ENCODE measurements around the gene GLP2R.

DNA sequence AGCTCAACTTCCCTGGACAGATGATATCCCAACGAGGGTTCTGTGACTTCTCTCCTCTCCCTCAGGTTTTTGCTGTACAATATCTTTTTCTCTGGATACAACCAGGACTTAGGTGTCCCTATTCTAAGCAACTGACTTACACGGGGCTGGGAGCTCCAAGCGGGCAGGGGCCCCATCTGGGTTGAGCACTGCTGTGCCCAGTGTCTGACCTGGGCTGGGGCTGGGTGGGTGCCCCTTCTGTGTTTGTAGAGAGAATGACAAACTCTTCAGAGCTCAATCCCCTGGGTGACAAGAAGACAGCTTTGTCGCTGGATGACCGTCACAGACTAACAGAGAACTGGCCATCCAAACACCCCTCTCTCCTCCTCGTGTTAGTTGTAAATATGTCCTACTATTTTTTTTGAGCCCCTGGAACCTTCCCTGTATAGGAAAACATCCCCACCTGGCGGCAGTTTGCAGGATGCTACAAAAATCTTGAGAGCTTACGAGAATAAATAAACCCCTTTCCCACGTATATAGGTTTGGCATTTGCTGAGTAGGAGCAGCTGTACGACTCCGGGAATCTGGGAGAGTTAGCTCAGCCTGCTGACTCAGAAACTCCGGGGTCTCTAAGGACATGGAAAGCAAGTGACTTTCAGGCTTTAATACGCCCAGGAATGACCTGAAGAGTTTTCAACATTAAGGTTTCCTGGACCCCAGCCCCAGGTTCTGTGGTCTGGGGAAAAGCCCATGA, 103.0 kb downstream of the GLP2R start:
- TF ChIP-seq, protein P1, sequence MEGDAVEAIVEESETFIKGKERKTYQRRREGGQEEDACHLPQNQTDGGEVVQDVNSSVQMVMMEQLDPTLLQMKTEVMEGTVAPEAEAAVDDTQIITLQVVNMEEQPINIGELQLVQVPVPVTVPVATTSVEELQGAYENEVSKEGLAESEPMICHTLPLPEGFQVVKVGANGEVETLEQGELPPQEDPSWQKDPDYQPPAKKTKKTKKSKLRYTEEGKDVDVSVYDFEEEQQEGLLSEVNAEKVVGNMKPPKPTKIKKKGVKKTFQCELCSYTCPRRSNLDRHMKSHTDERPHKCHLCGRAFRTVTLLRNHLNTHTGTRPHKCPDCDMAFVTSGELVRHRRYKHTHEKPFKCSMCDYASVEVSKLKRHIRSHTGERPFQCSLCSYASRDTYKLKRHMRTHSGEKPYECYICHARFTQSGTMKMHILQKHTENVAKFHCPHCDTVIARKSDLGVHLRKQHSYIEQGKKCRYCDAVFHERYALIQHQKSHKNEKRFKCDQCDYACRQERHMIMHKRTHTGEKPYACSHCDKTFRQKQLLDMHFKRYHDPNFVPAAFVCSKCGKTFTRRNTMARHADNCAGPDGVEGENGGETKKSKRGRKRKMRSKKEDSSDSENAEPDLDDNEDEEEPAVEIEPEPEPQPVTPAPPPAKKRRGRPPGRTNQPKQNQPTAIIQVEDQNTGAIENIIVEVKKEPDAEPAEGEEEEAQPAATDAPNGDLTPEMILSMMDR (IDR thresholded peaks at IDR 0.05), result peak in 7 of 12 donors; percentile 15 to 40 (median 36)
- TF ChIP-seq POLR2A (IDR thresholded peaks at IDR 0.05), result no peak

Measured in heart left ventricle (tissue), 13 donors.